Body of pancreas (tissue), 4 donors: ENCODE data around the gene INTS2.

Experiments
- POLR2A ChIP-seq, 3 donors: fragments of 450-650 bp; IDR thresholded peaks; one replicate each; pipeline ENCODE4 v1.6.1; 2016; ENCODE audit warnings: antibody characterized with exemption in 3 of 3, mild to moderate bottlenecking in 2 of 3
- TF ChIP-seq, protein P1 (sequence below), 7 experiments: fragments of 450-650 bp in 4 of 7; fragments of 200-600 bp in 3 of 7; sonication (generic) in 3 of 7; IDR thresholded peaks; one replicate each; pipeline ENCODE4 v1.5.1; 2016 to 2019; ENCODE audit warnings: antibody characterized with exemption in 7 of 7

DNA sequence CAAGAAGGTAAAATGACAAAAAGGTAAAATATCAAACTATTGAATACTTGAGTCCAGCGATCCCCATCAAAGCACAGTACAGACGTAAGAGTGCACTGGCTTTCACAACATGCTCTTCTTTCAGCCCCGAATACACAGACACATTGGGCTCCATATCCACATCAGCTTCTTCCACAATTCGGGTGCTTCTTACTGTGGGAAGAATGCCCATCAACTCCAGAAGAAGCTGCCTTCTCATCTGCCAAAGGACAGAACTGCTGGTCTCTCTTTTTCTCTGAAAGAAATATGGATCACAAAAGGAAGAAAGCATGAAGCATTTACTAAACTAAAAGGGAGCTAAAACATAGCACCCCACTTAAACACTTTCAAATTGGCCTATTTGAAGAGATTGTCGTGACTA is 20.4 kb downstream of the INTS2 start:
- TF ChIP-seq, protein P1, sequence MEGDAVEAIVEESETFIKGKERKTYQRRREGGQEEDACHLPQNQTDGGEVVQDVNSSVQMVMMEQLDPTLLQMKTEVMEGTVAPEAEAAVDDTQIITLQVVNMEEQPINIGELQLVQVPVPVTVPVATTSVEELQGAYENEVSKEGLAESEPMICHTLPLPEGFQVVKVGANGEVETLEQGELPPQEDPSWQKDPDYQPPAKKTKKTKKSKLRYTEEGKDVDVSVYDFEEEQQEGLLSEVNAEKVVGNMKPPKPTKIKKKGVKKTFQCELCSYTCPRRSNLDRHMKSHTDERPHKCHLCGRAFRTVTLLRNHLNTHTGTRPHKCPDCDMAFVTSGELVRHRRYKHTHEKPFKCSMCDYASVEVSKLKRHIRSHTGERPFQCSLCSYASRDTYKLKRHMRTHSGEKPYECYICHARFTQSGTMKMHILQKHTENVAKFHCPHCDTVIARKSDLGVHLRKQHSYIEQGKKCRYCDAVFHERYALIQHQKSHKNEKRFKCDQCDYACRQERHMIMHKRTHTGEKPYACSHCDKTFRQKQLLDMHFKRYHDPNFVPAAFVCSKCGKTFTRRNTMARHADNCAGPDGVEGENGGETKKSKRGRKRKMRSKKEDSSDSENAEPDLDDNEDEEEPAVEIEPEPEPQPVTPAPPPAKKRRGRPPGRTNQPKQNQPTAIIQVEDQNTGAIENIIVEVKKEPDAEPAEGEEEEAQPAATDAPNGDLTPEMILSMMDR (IDR thresholded peaks at IDR 0.05), result no peak
- no peak for TF ChIP-seq POLR2A (IDR thresholded peaks at IDR 0.05)
